Activated CD4-positive, alpha-beta T cell treated with anti-CD3 and anti-CD28 coated beads, Interleukin-2, amount 10 ng/mL, durations not matched to agents 7 days and 5 days (primary cell): Measurements from ENCODE around the gene TUBGCP2. TPM values are rescaled to one million over a fixed set of nuclear protein-coding genes. Genes with fewer than 3 reads are reported as not detected.

Source experiments
- CTCF ChIA-PET: fragments of 350-600 bp; sonication (Branson Sonifier 250); formaldehyde crosslinking; loops from one replicate; lab custom pipeline; 2021; ENCODE audit warnings: antibody characterized with exemption; lab: Charles Lee
- POLR2A ChIA-PET: fragments of 350-600 bp; sonication (Branson Sonifier 250); formaldehyde crosslinking; loops from one replicate; lab custom pipeline; 2021; ENCODE audit warnings: antibody characterized with exemption; lab: Charles Lee
- DNase-seq: peaks from one replicate; pipeline ENCODE4 v3.0.0-alpha.2; 2020
- H3K27ac Mint-ChIP-seq: one replicate; pipeline ENCODE4 v1.8.0; 2021; ENCODE audit warnings: mild to moderate bottlenecking, moderate library complexity, mixed read lengths
- H3K27me3 Mint-ChIP-seq: one replicate; pipeline ENCODE4 v1.8.0; 2021; ENCODE audit warnings: mixed read lengths
- H3K36me3 Mint-ChIP-seq: one replicate; pipeline ENCODE4 v1.8.0; 2021; ENCODE audit warnings: low read depth, mixed read lengths
- H3K4me1 Mint-ChIP-seq: one replicate; pipeline ENCODE4 v1.8.0; 2021; ENCODE audit warnings: mixed read lengths
- H3K4me3 Mint-ChIP-seq: one replicate; pipeline ENCODE4 v1.8.0; 2021; ENCODE audit warnings: mild to moderate bottlenecking, moderate library complexity, mixed read lengths
- H3K9me3 Mint-ChIP-seq: one replicate; pipeline ENCODE4 v1.8.0; 2021; ENCODE audit warnings: mixed read lengths
- total RNA-seq, 2 experiments: library from RNA; stranded (reverse); gene quantifications; one replicate each; pipeline ENCODE4 v1.2.3, GENCODE V29; 2021

Gene TUBGCP2
- total RNA-seq, 2 experiments from 2014 or later: 52.4 to 54.2 TPM

DNA sequence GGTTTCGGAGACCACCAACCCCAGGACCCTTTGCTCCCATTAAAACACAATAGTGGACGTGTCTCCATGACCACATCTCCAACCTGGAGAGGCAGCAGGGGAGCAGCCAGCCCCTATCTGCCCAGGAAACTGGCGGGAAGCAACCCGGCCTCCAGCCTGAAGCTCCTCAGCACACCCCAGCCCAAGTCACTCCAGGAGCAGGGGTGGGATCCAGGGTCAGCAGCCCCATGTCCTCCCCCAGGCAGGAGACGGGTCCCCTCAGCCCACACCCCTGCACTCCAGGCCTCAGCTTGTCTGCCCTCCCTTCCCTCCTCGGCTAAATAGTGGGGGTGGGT, 32.6 kb downstream of the TUBGCP2 start:
- no peak for DNase-seq

DNA sequence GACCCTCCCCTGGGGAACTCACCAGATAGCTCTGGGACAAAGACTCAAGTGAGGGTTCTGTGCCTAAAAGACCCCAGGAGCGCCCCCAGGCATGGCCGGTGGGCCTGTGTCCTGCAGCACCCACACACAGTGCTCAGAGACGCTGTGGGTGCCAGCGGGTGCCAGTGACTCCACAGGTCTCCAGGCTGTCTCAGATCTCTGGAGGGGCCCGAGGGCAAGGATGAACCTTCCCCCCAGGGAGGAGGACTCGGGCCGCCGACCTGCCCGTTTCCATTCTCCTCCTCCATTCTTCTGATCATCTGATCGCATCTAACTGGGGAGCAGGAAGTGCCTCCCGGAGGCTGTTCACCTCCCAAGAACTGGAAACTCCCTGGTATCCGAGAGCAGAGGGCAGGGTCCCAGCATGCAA, 33.0 kb downstream of the TUBGCP2 start:
- ChIA-PET CTCF (interaction anchor here (1.3 to 3.3 kb wide), 5 partner anchors 9 to 32 kb away, joined by 3 to 18 read pairs (median 9); no protein-coding TSS in a partner anchor), POLR2A (interaction anchor here (0.5 kb wide), 1 partner anchor 17 kb away, joined by 3 read pairs; no protein-coding TSS in a partner anchor)
- H3K27ac Mint-ChIP-seq: peak overlapping the region; percentile 90
- H3K9me3 Mint-ChIP-seq: no peaks in the 10 kb centered on the region
- no peaks in the 10 kb centered on the region for H3K27me3 Mint-ChIP-seq
- peaks cover 36% of the 10 kb centered on the region for H3K4me1 Mint-ChIP-seq
- H3K4me3 Mint-ChIP-seq: peak overlapping the region; percentile 87
- DNase-seq: peak; percentile 47
- H3K36me3 Mint-ChIP-seq: peaks cover 13% of the 10 kb centered on the region

More for the DNA sequence above, 32.6 kb downstream of the TUBGCP2 start:
- H3K36me3 Mint-ChIP-seq: peaks cover 13% of the 10 kb centered on the region
- CTCF ChIA-PET: interaction anchor here (1.3 to 3.3 kb wide), 5 partner anchors 9 to 31 kb away, joined by 3 to 18 read pairs (median 9); no protein-coding TSS in a partner anchor
- H3K27ac Mint-ChIP-seq: peak overlapping the region; percentile 90
- H3K9me3 Mint-ChIP-seq: no peaks in the 10 kb centered on the region
- no peaks in the 10 kb centered on the region for H3K27me3 Mint-ChIP-seq
- H3K4me1 Mint-ChIP-seq: peaks cover 36% of the 10 kb centered on the region
- POLR2A ChIA-PET: no interaction called here
- peak overlapping the region; percentile 87 for H3K4me3 Mint-ChIP-seq

DNA sequence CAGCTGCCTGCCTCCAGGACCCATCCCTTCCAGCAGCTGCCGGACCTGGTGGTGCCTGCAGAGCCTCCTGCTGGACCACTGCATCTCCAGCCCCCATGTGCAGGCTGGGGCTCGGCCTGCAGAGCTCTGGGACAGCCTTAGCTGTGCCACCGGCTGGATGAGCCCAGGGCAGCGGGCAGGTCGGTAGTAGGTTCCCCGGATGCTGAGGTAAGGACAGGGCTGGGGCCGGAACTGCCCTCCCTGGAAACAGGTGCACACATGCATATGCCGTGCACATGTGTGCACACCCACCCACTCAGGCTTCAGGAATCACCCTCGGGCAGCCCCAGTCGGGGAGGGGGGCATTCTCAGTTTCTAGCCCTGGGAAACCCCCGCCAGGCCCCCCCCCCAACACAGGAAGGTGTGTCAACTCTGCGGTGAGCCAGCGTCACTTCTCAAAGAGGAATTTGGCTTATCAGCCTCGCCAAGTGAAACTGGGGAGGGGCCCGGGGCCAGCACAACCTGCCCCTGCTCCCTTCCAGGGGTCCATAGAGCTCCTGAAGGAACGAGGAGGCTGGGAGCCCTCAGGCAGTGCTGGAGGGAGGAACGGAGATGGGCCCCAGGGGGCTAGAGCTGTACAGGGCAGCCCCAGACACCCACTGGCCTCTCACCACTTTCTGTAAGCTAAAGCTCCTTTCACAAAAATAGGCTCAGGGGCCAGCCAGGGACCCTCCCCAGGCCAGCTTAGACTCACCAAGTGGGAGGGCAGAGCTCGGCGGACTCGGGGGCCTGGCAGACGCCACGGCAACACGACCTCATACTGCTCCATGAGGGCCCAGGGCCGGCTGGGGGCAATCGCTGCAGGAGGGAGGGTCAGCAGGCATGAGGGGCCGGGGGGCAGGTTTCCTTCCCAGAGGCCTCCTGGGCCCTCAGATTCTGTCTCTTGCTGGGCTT, 33.7 kb downstream of the TUBGCP2 start:
- Mint-ChIP-seq H3K9me3 (no peaks in the 10 kb centered on the region), H3K4me1 (peaks cover 36% of the 10 kb centered on the region), H3K27ac (peak overlapping the region; percentile 90), H3K4me3 (peak overlapping the region; percentile 87), H3K27me3 (no peaks in the 10 kb centered on the region), H3K36me3 (peaks cover 11% of the 10 kb centered on the region)
- POLR2A ChIA-PET: interaction anchor here (0.5 kb wide), 1 partner anchor 16 kb away, joined by 3 read pairs; no protein-coding TSS in a partner anchor
- CTCF ChIA-PET: interaction anchor here (0.8 to 3.3 kb wide), 5 partner anchors 8 to 32 kb away, joined by 3 to 18 read pairs (median 6); no protein-coding TSS in a partner anchor
- peak; percentile 81 for DNase-seq

DNA sequence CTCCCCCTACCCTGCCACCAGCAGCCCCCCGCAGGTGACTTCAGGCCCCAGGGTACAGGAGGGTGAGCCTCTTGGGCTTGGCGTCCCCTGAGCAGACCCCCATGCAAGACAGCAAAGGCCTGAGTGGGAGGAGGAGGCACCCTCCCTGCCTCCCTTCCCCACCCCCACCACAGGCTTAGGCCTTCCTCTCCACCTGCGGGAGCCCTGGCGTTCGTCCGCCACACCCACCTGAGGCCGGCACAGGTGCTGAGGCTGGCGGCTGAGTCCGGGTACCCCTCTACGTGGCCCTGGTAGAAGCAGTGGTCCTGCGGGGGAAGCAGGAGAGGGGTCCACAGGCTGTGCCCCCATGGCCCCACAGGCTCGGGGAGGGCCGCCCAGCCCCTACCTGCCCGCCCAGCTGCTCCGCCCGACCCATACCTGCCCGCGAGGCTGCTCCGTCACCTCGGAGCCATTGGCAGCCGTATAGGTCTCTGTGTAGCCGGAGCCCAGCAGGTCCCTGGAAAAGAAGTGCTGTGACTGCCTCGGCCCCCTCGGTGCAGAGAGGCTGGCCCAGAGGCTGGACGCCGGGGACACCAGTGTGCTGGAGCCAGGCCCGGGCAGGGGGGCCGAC, 35.0 kb downstream of the TUBGCP2 start:
- no peak for DNase-seq
- Mint-ChIP-seq H3K27me3 (no peaks in the 10 kb centered on the region), H3K36me3 (peaks cover 8% of the 10 kb centered on the region), H3K4me3 (no peak overlapping the region), H3K27ac (no peak overlapping the region), H3K4me1 (peaks cover 22% of the 10 kb centered on the region), H3K9me3 (no peaks in the 10 kb centered on the region)
- ChIA-PET CTCF (interaction anchor here (0.8 to 3.3 kb wide), 2 partner anchors 10 to 14 kb away, joined by 3 to 18 read pairs; no protein-coding TSS in a partner anchor), POLR2A (no interaction called here)

DNA sequence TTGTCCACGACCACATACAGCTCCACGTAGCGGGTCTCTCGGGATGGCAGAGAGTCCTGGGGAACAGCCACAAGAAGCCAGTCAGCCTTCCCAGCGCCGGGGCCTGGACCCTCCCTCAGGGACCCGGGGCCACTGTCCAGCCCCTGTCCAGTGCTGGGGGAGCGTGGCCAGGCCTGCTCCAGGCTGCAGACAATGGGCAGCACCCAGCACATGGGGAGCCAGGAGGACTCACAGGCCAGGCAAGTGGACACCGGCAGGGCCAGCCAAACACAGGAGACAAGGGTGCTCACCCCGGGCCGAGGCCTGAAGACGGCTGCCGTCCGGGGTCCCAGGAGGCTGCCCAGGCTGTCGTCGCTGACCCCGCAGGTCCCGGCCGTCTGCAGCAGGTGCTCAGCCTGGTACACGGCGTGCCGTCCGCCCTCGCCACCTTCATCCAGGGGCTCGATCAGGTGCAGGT, 35.7 kb downstream of the TUBGCP2 start:
- Mint-ChIP-seq H3K36me3 (peaks cover 8% of the 10 kb centered on the region), H3K9me3 (no peaks in the 10 kb centered on the region), H3K27ac (no peak overlapping the region), H3K4me1 (peaks cover 16% of the 10 kb centered on the region), H3K27me3 (no peaks in the 10 kb centered on the region), H3K4me3 (no peak overlapping the region)
- POLR2A ChIA-PET: no interaction called here
- CTCF ChIA-PET: interaction anchor here (1.5 kb wide), 1 partner anchor 10 kb away, joined by 4 read pairs; no protein-coding TSS in a partner anchor
- no peak for DNase-seq

DNA sequence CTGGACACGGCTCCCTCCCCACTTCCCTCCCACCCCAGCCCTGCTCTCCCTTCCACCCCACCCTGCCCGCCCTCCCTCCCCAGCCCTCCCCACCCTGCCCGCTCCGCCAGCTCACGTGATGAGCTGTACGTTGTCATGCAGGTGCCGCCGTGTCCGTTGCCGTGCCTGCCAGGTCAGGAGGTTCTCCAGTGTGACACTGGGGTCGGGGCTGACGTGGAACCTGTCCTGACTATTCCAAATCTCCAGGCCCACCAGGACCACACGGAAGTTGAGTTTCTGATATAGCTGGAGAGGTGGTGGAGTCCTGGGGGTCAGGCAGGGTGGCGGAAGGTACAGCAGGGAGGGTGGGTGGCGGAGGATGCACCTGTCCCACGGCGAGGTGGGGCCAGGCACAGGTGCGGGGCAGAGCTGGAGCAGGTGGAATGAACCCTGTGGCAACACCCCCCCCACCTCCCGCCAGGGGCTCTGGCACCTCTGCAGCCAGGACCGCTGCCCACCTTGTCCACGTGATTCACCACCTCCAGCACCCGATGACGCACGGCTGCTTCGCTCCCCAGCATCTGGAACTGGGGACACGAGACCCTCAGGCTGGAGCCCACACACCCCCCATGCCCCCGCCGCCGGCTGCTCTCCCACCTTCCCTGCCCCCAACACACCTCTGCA, 36.2 kb downstream of the TUBGCP2 start:
- no peaks in the 10 kb centered on the region for H3K27me3 Mint-ChIP-seq
- peaks cover 8% of the 10 kb centered on the region for H3K36me3 Mint-ChIP-seq
- no peaks in the 10 kb centered on the region for H3K9me3 Mint-ChIP-seq
- H3K4me3 Mint-ChIP-seq: no peak overlapping the region
- no peak for DNase-seq
- ChIA-PET CTCF (interaction anchor here (1.5 kb wide), 1 partner anchor 9 kb away, joined by 4 read pairs; no protein-coding TSS in a partner anchor), POLR2A (no interaction called here)
- H3K27ac Mint-ChIP-seq: no peak overlapping the region
- peaks cover 10% of the 10 kb centered on the region for H3K4me1 Mint-ChIP-seq

DNA sequence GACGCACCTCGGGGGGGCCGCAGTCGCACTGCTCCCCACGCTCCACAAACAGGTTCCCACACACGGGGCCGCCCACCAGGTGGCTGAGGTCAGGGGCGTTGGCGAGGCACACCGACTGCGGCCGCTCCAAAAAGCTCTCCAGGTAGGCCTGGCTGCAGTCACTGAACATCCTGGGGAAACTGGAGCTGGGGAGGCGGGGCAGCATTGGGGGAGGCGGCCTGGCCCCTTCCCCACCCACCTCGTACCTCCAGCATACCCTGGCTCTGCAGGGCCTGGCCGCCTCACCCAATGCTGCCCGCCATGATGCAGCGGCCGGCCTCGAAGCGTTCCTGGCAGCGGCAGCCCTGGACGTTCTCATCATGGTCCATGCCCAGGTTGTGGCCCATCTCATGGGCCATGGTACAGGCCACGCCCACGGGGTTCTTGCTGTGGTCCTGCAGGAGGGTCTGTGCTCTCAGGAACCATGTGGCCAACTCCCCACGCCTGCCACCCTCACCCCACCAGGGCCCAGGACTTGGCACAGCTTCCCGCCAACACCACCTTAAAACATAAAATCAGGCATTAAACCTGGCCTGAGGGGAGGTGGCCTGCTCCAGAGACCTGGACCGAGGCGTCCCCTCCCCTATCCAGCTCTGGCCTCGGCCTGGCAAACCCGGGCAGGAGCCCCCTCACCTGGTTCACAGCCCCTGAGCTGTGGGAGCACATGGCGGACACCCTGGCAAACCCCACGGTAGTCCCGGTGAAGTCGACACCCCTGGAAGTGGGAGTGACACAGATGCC, 37.0 kb downstream of the TUBGCP2 start:
- Mint-ChIP-seq H3K9me3 (no peaks in the 10 kb centered on the region), H3K4me3 (no peak overlapping the region), H3K27me3 (no peaks in the 10 kb centered on the region), H3K27ac (peak overlapping the region; percentile 69), H3K4me1 (peaks cover 10% of the 10 kb centered on the region), H3K36me3 (peaks cover 8% of the 10 kb centered on the region)
- no peak for DNase-seq
- CTCF ChIA-PET: interaction anchor here (0.6 to 1.5 kb wide), 2 partner anchors 8 to 1031 kb away, joined by 3 to 4 read pairs; no protein-coding TSS in a partner anchor
- POLR2A ChIA-PET: no interaction called here

DNA sequence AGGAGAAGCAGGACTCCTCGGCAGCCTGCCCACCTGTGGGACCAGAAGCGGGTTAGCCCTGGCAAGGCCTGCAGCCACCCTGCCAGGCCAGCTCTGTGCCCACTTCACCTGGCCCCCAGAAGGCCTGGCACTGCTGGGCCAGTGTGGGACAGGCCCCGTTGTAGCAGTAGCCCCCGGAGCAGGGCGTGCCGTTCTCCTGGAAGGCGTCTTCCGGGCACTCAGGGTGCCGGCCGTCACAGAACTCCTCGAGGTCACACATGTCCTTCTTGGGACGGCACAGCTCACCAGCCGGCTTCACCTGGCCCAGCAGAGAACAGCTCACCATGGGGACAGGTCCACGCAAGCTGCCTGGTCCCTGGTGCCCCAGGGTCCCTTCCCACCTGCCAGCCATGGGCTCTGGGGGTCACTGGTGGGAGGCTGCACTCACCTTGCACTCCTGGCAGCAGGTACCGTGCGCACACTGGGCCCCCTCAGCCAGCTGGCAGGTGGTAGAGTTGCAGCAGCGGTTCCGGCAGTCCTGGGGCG, 37.8 kb downstream of the TUBGCP2 start:
- Mint-ChIP-seq H3K9me3 (no peaks in the 10 kb centered on the region), H3K27ac (no peak overlapping the region)

DNA sequence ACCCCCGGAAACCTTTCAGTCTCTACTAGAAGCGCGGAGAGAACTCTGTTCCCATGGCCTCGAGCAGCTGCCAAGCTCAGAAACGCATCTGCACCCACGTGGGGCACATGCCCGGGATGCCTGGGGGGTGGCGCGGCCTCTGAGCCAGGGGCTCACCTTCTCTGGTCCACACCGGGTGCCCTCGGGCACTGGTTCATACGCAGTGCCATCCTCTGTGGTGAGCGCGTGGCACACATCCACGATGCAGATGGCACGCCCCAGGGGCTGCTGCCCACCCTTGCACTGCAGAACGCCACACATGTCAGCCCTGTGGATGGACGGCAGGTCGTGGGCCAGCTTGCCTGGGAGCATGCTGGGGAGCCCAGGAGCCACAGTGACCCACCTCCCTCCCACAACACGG, 38.5 kb downstream of the TUBGCP2 start:
- POLR2A ChIA-PET: no interaction called here
- H3K27me3 Mint-ChIP-seq: no peaks in the 10 kb centered on the region
- no peak overlapping the region for H3K27ac Mint-ChIP-seq
- H3K4me1 Mint-ChIP-seq: peaks cover 16% of the 10 kb centered on the region
- DNase-seq: no peak
- peaks cover 16% of the 10 kb centered on the region for H3K36me3 Mint-ChIP-seq
- no peaks in the 10 kb centered on the region for H3K9me3 Mint-ChIP-seq
- CTCF ChIA-PET: interaction anchor here (0.9 kb wide), 1 partner anchor 9 kb away, joined by 3 read pairs; no protein-coding TSS in a partner anchor
- no peak overlapping the region for H3K4me3 Mint-ChIP-seq

More for the DNA sequence above, 37.8 kb downstream of the TUBGCP2 start:
- CTCF ChIA-PET: interaction anchor here (0.9 kb wide), 1 partner anchor 9 kb away, joined by 3 read pairs; no protein-coding TSS in a partner anchor
- H3K4me1 Mint-ChIP-seq: peaks cover 10% of the 10 kb centered on the region
- no peak for DNase-seq
- H3K27me3 Mint-ChIP-seq: no peaks in the 10 kb centered on the region
- POLR2A ChIA-PET: no interaction called here
- no peak overlapping the region for H3K4me3 Mint-ChIP-seq
- H3K36me3 Mint-ChIP-seq: peaks cover 12% of the 10 kb centered on the region

DNA sequence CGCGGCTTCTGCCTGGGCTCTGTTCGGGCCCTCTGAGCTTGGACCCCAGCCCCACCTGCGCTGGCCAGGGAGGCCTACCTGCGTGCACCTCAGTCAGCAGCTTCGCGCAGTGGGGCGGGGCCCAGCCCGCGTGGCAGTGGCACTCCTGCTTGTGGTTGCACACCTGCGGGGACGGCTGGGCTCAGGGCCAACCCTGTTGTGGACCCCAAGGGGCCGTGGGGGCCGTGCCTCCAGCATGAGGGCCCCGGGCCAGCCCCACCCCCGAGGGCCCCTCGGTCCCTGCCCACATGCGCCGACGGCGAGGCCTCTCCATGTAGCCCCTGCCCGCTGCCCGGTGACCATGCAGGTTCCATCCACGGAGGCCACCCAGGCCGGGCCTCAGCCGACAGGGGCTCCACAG, 39.3 kb downstream of the TUBGCP2 start:
- H3K9me3 Mint-ChIP-seq: no peaks in the 10 kb centered on the region
- CTCF ChIA-PET: interaction anchor here (1.3 kb wide), 1 partner anchor 13 kb away, joined by 3 read pairs; no protein-coding TSS in a partner anchor

DNA sequence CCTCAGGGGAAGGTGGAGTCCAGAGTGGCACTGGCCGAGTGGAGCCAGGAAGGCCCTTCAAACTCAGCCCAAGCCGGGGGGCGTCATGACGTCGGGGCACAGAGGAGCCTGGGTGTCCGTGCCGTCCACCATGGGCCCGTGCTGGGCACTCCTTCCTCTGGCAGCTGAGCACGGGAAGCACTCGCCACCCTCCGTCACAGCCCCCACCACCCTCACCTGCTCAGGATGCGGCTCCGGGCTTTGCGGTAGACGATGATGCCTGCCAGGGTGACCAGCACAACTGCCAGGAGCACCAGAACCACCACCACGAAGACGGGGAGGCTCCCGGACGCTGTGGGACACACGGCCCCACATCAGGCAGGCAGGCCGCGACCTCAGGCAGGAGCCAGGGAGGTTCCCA, 40.1 kb downstream of the TUBGCP2 start:
- ChIA-PET CTCF (interaction anchor here (1.3 kb wide), 1 partner anchor 14 kb away, joined by 3 read pairs; no protein-coding TSS in a partner anchor), POLR2A (no interaction called here)
- no peaks in the 10 kb centered on the region for H3K27me3 Mint-ChIP-seq
- no peak for DNase-seq
- no peak overlapping the region for H3K27ac Mint-ChIP-seq
- no peak overlapping the region for H3K4me3 Mint-ChIP-seq
- peaks cover 27% of the 10 kb centered on the region for H3K36me3 Mint-ChIP-seq
- peaks cover 27% of the 10 kb centered on the region for H3K4me1 Mint-ChIP-seq
- no peaks in the 10 kb centered on the region for H3K9me3 Mint-ChIP-seq

More for the DNA sequence above, 39.3 kb downstream of the TUBGCP2 start:
- DNase-seq: no peak
- no peaks in the 10 kb centered on the region for H3K27me3 Mint-ChIP-seq
- POLR2A ChIA-PET: no interaction called here
- peaks cover 18% of the 10 kb centered on the region for H3K4me1 Mint-ChIP-seq
- peaks cover 20% of the 10 kb centered on the region for H3K36me3 Mint-ChIP-seq
- no peak overlapping the region for H3K4me3 Mint-ChIP-seq
- no peak overlapping the region for H3K27ac Mint-ChIP-seq
